IMR-90 (cell line): ENCODE results near the gene MLLT10. TPM values are rescaled to one million over a fixed set of nuclear protein-coding genes. Genes with fewer than 3 reads are reported as not detected.

Source experiments
- ATAC-seq: fragments of 200-7000 bp; cut with Tn5 transposase; 2 replicates; pipeline ENCODE4 v1.9.1; 2020; ENCODE audit warnings: low read depth, mild to moderate bottlenecking, moderate library complexity
- BruUV-seq: library from RNA; stranded (reverse); fragments of 400-500 nt; replicated peaks from 2 replicates; lab custom pipeline; 2021; lab: Mats Ljungman, UMichigan
- CTCF ChIA-PET: fragments of 300-600 bp; formaldehyde crosslinking; extraction: SDS; loops from one replicate; lab custom pipeline; 2021; ENCODE audit warnings: antibody characterized with exemption; lab: Yijun Ruan, JAX
- POLR2A ChIA-PET: fragments of 300-600 bp; sonication (Branson Sonifier 250); formaldehyde crosslinking; loops from one replicate; lab custom pipeline; 2022; ENCODE audit warnings: antibody characterized with exemption; ENCODE audit not compliant: unreplicated experiment; lab: Charles Lee
- DNase-seq: peaks from one replicate; pipeline ENCODE4 v3.0.0; 2013
- H2AFZ ChIP-seq: replicated peaks from 2 replicates; pipeline ENCODE3; 2013; ENCODE audit warnings: low read length, mild to moderate bottlenecking; ENCODE audit not compliant: poor library complexity
- H2AK5ac ChIP-seq: 2 replicates; pipeline ENCODE4 v1.6.1; 2013; ENCODE audit warnings: low read depth, low read length, inconsistent platforms
- H2AK9ac ChIP-seq: replicated peaks from 2 replicates; pipeline ENCODE3; 2013; ENCODE audit warnings: mild to moderate bottlenecking, low read depth, low read length, moderate library complexity; ENCODE audit not compliant: poor library complexity
- H2BK120ac ChIP-seq: 2 replicates; pipeline ENCODE4 v1.6.1; 2013; ENCODE audit warnings: low read depth, low read length, inconsistent platforms
- H2BK15ac ChIP-seq: 3 replicates; pipeline ENCODE4 v1.6.1; 2013; ENCODE audit warnings: low read depth, low read length, inconsistent platforms
- H2BK20ac ChIP-seq: 2 replicates; pipeline ENCODE4 v1.6.1; 2013; ENCODE audit warnings: low read depth, mild to moderate bottlenecking, inconsistent platforms, low read length, moderate library complexity
- H2BK5ac ChIP-seq: 2 replicates; pipeline ENCODE4 v1.6.1; 2013; ENCODE audit warnings: mild to moderate bottlenecking, low read depth, low read length, inconsistent platforms; ENCODE audit not compliant: poor library complexity, severe bottlenecking
- H3K14ac ChIP-seq: replicated peaks from 2 replicates; pipeline ENCODE4 v1.6.1; 2013; ENCODE audit warnings: low read depth, low read length, inconsistent platforms
- H3K18ac ChIP-seq: 2 replicates; pipeline ENCODE4 v1.6.1; 2013; ENCODE audit warnings: low read depth, low read length, control low read depth
- H3K23ac ChIP-seq: 2 replicates; pipeline ENCODE4 v1.6.1; 2013; ENCODE audit warnings: low read depth, low read length, inconsistent platforms
- H3K27ac ChIP-seq: 2 replicates; pipeline ENCODE4 v1.5.1; 2013; ENCODE audit warnings: mild to moderate bottlenecking, control low read depth, low read length; ENCODE audit not compliant: insufficient read depth
- H3K27me3 ChIP-seq: 2 replicates; pipeline ENCODE4 v1.6.1; 2013; ENCODE audit warnings: low read length; ENCODE audit not compliant: control insufficient read depth, insufficient read depth
- H3K36me3 ChIP-seq: 2 replicates; pipeline ENCODE4 v1.6.1; 2013; ENCODE audit warnings: low read length, mixed read lengths; ENCODE audit not compliant: control insufficient read depth, insufficient read depth
- H3K4ac ChIP-seq: 2 replicates; pipeline ENCODE4 v1.6.1; 2013; ENCODE audit warnings: low read depth, low read length, inconsistent platforms
- H3K4me1 ChIP-seq: 2 replicates; pipeline ENCODE4 v1.6.1; 2013; ENCODE audit warnings: low read length, mixed read lengths; ENCODE audit not compliant: control insufficient read depth, insufficient read depth
- H3K4me2 ChIP-seq: 2 replicates; pipeline ENCODE4 v1.6.1; 2013; ENCODE audit warnings: low read depth, mild to moderate bottlenecking, control low read depth, low read length, moderate library complexity
- H3K4me3 ChIP-seq: 2 replicates; pipeline ENCODE4 v1.5.1; 2013; ENCODE audit warnings: low read depth, mild to moderate bottlenecking, control low read depth, low read length, moderate library complexity; ENCODE audit not compliant: insufficient read depth
- H3K56ac ChIP-seq: 2 replicates; pipeline ENCODE4 v1.6.1; 2013; ENCODE audit warnings: low read length, inconsistent platforms; ENCODE audit not compliant: insufficient read depth; ENCODE audit errors: extremely low read depth
- H3K79me1 ChIP-seq, 2 experiments: 2 replicates each; pipeline ENCODE4 v1.6.1; 2013; ENCODE audit warnings: low read length in 2 of 2, inconsistent platforms in 1 of 2, low read depth in 1 of 2
- H3K9ac ChIP-seq: 2 replicates; pipeline ENCODE4 v1.6.1; 2013; ENCODE audit warnings: low read depth, low read length, control low read depth
- H3K9me1 ChIP-seq: 2 replicates; pipeline ENCODE4 v1.6.1; 2013; ENCODE audit warnings: low read length, inconsistent platforms; ENCODE audit not compliant: insufficient read depth
- H3K9me3 ChIP-seq: 2 replicates; pipeline ENCODE4 v1.6.1; 2013; ENCODE audit warnings: low read length; ENCODE audit not compliant: control insufficient read depth, insufficient read depth
- H4K20me1 ChIP-seq: 2 replicates; pipeline ENCODE4 v1.6.1; 2013; ENCODE audit warnings: low read length, inconsistent platforms; ENCODE audit not compliant: insufficient read depth
- H4K5ac ChIP-seq: 2 replicates; pipeline ENCODE4 v1.6.1; 2013; ENCODE audit warnings: mild to moderate bottlenecking, low read depth, low read length, control low read depth
- H4K8ac ChIP-seq, 2 experiments: 2 replicates each; pipeline ENCODE4 v1.6.1; 2013; ENCODE audit warnings: low read depth in 2 of 2, low read length in 2 of 2, control low read depth in 1 of 2, inconsistent platforms in 1 of 2
- H4K91ac ChIP-seq: 2 replicates; pipeline ENCODE4 v1.6.1; 2013; ENCODE audit warnings: low read depth, low read length, inconsistent platforms; ENCODE audit not compliant: insufficient read depth
- BHLHE40 ChIP-seq: fragments of 150-350 bp; IDR thresholded peaks from 2 replicates; pipeline ENCODE4 v1.6.1; 2016; ENCODE audit warnings: mild to moderate bottlenecking, low read depth, low read length
- CEBPB ChIP-seq: IDR thresholded peaks from 2 replicates; pipeline ENCODE4 v1.6.1; 2012; ENCODE audit warnings: low read depth, low read length, improper control_type of control experiment
- CTCF ChIP-seq: conservative IDR thresholded peaks from 2 replicates; pipeline ENCODE4 v1.5.1; 2012; ENCODE audit warnings: mild to moderate bottlenecking, low read depth, low read length, improper control_type of control experiment
- ELK1 ChIP-seq: fragments of 150-350 bp; IDR thresholded peaks from 2 replicates; pipeline ENCODE4 v1.6.1; 2016; ENCODE audit warnings: low read depth, mild to moderate bottlenecking, low read length, moderate library complexity, borderline replicate concordance
- FOS ChIP-seq: fragments of 150-350 bp; IDR thresholded peaks from 2 replicates; pipeline ENCODE4 v1.6.1; 2016; ENCODE audit warnings: low read depth, low read length
- MAFK ChIP-seq: IDR thresholded peaks from 2 replicates; pipeline ENCODE4 v1.6.1; 2012; ENCODE audit warnings: low read depth, low read length, improper control_type of control experiment
- MAZ ChIP-seq: IDR thresholded peaks from 2 replicates; pipeline ENCODE4 v1.6.1; 2012; ENCODE audit warnings: low read depth, mild to moderate bottlenecking, low read length, improper control_type of control experiment, moderate library complexity, borderline replicate concordance
- MXI1 ChIP-seq: IDR thresholded peaks from 2 replicates; pipeline ENCODE4 v1.6.1; 2012; ENCODE audit warnings: low read depth, mild to moderate bottlenecking, low read length, moderate library complexity, borderline replicate concordance
- NFE2L2 ChIP-seq: fragments of 150-350 bp; IDR thresholded peaks from 2 replicates; pipeline ENCODE4 v1.6.1; 2016; ENCODE audit warnings: low read depth, mild to moderate bottlenecking, low read length
- POLR2A ChIP-seq: IDR thresholded peaks from 2 replicates; pipeline ENCODE4 v1.6.1; 2012; ENCODE audit warnings: mild to moderate bottlenecking, low read depth, low read length
- RAD21 ChIP-seq: IDR thresholded peaks from 2 replicates; pipeline ENCODE4 v1.6.1; 2012; ENCODE audit warnings: low read length, improper control_type of control experiment
- RCOR1 ChIP-seq: IDR thresholded peaks from 2 replicates; pipeline ENCODE4 v1.6.1; 2012; ENCODE audit warnings: mild to moderate bottlenecking, low read length, improper control_type of control experiment; ENCODE audit not compliant: insufficient replicate concordance
- RFX5 ChIP-seq: IDR thresholded peaks from 2 replicates; pipeline ENCODE4 v1.8.0; 2012; ENCODE audit warnings: low read depth, mild to moderate bottlenecking, low read length, moderate library complexity
- SMC3 ChIP-seq: fragments of 150-350 bp; IDR thresholded peaks from 2 replicates; pipeline ENCODE4 v1.6.1; 2016; ENCODE audit warnings: low read depth, mild to moderate bottlenecking, antibody characterized with exemption, low read length, moderate library complexity
- USF2 ChIP-seq: fragments of 150-350 bp; IDR thresholded peaks from 2 replicates; pipeline ENCODE4 v1.6.1; 2017; ENCODE audit warnings: mild to moderate bottlenecking, antibody characterized with exemption, low read length, low read depth
- WGBS, 2 experiments: methylation state at CpG; one replicate each; pipeline versions ENCODE4 v1.1.5 to v1.1.7; 2013; ENCODE audit warnings: missing lambda C conversion rate in 2 of 2; ENCODE audit not compliant: insufficient read length in 1 of 2; ENCODE audit errors: extremely low coverage in 2 of 2; 5-methylcytosine and 5-hydroxymethylcytosine counted together
- dilution Hi-C: fragments of 300-500 bp; cut with HindIII; formaldehyde crosslinking; loops from one replicate; pipeline ENCODE4 v1.14.3; 2018; ENCODE audit warnings: low sequenced_read_pairs; ENCODE audit not compliant: unreplicated experiment
- in situ Hi-C: fragments of 300-500 bp; cut with MboI; formaldehyde crosslinking; loops from 3 replicates; pipeline ENCODE4 v1.14.3; 2019; ENCODE audit warnings: low sequenced_read_pairs, inconsistent platforms, mixed read lengths
- intact Hi-C: fragments of 100-400 bp; cut with micrococcal nuclease; formaldehyde crosslinking; loops from 2 replicates; pipeline ENCODE4 v1.10.0; 2022
- polyA plus RNA-seq, 3 experiments: library from polyadenylated mRNA; depleted of rRNA; stranded (reverse); fragments of >200 nt; gene quantifications; 2 replicates each; pipeline ENCODE4 v1.2.3, GENCODE V29; 2012; ENCODE audit warnings: low replicate concordance in 1 of 3
- total RNA-seq: library from RNA; depleted of rRNA; stranded (reverse); fragments of >200 nt; gene quantifications from 2 replicates; pipeline ENCODE4 v1.2.3, GENCODE V29; 2012

Gene MLLT10
- total and polyA plus RNA-seq, 2 of the 4 experiments (the other 2 are of a cell fraction), result 22.5 to 29.0 TPM

GRCh38 chr10:21649454-21649872 lies 115.4 kb downstream of the MLLT10 start:
- no TSS peak for BruUV-seq
- H3K27me3 ChIP-seq, result no peaks in the 10 kb centered on the region
- H2AK5ac ChIP-seq, result no peak overlapping the region
- intact Hi-C loops (loop anchor here (5.0 kb wide), 1 partner anchor 293 kb away; no protein-coding TSS in a partner anchor), in situ Hi-C loops (no loop called here), dilution Hi-C loops (no loop called here)
- no peak overlapping the region for H4K8ac ChIP-seq
- peaks cover 8% of the 10 kb centered on the region for H3K36me3 ChIP-seq
- no peak overlapping the region for H3K9ac ChIP-seq
- WGBS, 2 experiments, result 80% methylated on average over 2 of the region's 5 CpGs; no CpG with 5 or more reads in 1 of the 2 experiments
- no peak overlapping the region for H2BK5ac ChIP-seq
- no peaks in the 10 kb centered on the region for H3K4me1 ChIP-seq
- H2BK120ac ChIP-seq, result no peak overlapping the region
- H2AFZ ChIP-seq, result no peak overlapping the region
- ATAC-seq (no peak), DNase-seq (no peak)
- no peak overlapping the region for H3K27ac ChIP-seq
- no peaks in the 10 kb centered on the region for H3K9me3 ChIP-seq
- H3K23ac ChIP-seq, result no peak overlapping the region
- no peak overlapping the region for H3K56ac ChIP-seq
- H4K5ac ChIP-seq, result no peak overlapping the region
- no peak overlapping the region for H2AK9ac ChIP-seq
- H3K79me1 ChIP-seq, result peaks cover 27 to 47% of the 10 kb centered on the region in 2 experiments; a peak in 3 of 4 replicates
- TF ChIP-seq SMC3 (no peak), ELK1 (no peak), BHLHE40 (no peak), POLR2A (no peak), FOS (no peak), MAZ (no peak), RCOR1 (no peak), CEBPB (no peak), MXI1 (no peak), USF2 (no peak), CTCF (no peak), RAD21 (no peak), RFX5 (no peak), NFE2L2 (no peak), MAFK (no peak)
- no peak overlapping the region for H3K4me2 ChIP-seq
- H4K20me1 ChIP-seq, result peaks cover 18% of the 10 kb centered on the region; the same call in 1 of the 2 replicates
- no peak overlapping the region for H3K18ac ChIP-seq
- POLR2A ChIA-PET, result no interaction called here
- no peak overlapping the region for H3K4ac ChIP-seq
- H4K91ac ChIP-seq, result no peak overlapping the region
- H2BK20ac ChIP-seq, result no peak overlapping the region
- CTCF ChIA-PET, result no interaction called here
- H3K14ac ChIP-seq, result no peak overlapping the region
- no peak overlapping the region for H2BK15ac ChIP-seq
- H3K4me3 ChIP-seq, result no peak overlapping the region
- H3K9me1 ChIP-seq, result peaks cover 6% of the 10 kb centered on the region; the same call in 1 of the 2 replicates
